ENCODE results near the gene GLYR1. TPM values are rescaled to one million over a fixed set of nuclear protein-coding genes. Genes with fewer than 3 reads are reported as not detected.

GLYR1 gene
- total RNA-seq, 1 donor from 2014 or later = 53.0 TPM

DNA sequence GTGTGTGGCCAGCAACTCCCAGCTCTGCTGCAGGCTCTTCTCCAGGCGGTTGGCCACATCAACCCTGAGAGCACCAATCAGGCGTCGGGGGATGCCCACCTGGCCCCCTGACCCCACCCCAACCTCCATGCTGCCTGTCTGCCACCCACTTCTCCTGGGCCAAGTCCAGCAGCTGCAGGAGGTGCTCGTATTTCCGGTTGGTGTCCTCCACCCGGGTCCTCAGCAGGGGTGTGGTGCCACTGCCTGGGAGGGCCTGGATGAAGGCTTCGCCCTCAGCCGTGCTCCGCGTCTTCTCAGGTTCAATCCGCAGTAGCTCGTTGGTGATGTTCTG lies 44.8 kb upstream of the GLYR1 start:
- no peak for TF ChIP-seq EZH2phosphoT487 (IDR thresholded peaks at IDR 0.05)
- TF ChIP-seq, protein P1, sequence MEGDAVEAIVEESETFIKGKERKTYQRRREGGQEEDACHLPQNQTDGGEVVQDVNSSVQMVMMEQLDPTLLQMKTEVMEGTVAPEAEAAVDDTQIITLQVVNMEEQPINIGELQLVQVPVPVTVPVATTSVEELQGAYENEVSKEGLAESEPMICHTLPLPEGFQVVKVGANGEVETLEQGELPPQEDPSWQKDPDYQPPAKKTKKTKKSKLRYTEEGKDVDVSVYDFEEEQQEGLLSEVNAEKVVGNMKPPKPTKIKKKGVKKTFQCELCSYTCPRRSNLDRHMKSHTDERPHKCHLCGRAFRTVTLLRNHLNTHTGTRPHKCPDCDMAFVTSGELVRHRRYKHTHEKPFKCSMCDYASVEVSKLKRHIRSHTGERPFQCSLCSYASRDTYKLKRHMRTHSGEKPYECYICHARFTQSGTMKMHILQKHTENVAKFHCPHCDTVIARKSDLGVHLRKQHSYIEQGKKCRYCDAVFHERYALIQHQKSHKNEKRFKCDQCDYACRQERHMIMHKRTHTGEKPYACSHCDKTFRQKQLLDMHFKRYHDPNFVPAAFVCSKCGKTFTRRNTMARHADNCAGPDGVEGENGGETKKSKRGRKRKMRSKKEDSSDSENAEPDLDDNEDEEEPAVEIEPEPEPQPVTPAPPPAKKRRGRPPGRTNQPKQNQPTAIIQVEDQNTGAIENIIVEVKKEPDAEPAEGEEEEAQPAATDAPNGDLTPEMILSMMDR (IDR thresholded peaks at IDR 0.05) = no peak
- TF ChIP-seq EZH2 (IDR thresholded peaks at IDR 0.05) = no peak
- Histone ChIP-seq H3K4me1 (no peaks in the 10 kb centered on the region), H3K4me3 (no peak overlapping the region), H3K9me3 (ENCODE audit: low read depth) (no peaks in the 10 kb centered on the region), H3K9ac (peak overlapping the region; percentile 27), H3K4me2 (no peak overlapping the region), H3F3A (ENCODE audit: low read depth) (no peaks in the 10 kb centered on the region), H3K79me2 (ENCODE audit: low read depth) (no peaks in the 10 kb centered on the region), H3K27me3 (no peaks in the 10 kb centered on the region), H4K20me1 (ENCODE audit: low read depth) (no peaks in the 10 kb centered on the region), H3K27ac (peak overlapping the region; percentile 20), H2AFZ (replicated peaks) (no peak overlapping the region), H3K36me3 (no peaks in the 10 kb centered on the region)
- Mint-ChIP-seq H3K4me1 (peaks cover 4% of the 10 kb centered on the region), H3K4me3 (no peak overlapping the region), H3K9me3 (no peaks in the 10 kb centered on the region), H3K27me3 (ENCODE audit: insufficient read depth, low read depth) (no peaks in the 10 kb centered on the region), H3K36me3 (no peaks in the 10 kb centered on the region), H3K27ac (no peak overlapping the region)
- no peak for DNase-seq (ENCODE audit: low spot score)

DNA sequence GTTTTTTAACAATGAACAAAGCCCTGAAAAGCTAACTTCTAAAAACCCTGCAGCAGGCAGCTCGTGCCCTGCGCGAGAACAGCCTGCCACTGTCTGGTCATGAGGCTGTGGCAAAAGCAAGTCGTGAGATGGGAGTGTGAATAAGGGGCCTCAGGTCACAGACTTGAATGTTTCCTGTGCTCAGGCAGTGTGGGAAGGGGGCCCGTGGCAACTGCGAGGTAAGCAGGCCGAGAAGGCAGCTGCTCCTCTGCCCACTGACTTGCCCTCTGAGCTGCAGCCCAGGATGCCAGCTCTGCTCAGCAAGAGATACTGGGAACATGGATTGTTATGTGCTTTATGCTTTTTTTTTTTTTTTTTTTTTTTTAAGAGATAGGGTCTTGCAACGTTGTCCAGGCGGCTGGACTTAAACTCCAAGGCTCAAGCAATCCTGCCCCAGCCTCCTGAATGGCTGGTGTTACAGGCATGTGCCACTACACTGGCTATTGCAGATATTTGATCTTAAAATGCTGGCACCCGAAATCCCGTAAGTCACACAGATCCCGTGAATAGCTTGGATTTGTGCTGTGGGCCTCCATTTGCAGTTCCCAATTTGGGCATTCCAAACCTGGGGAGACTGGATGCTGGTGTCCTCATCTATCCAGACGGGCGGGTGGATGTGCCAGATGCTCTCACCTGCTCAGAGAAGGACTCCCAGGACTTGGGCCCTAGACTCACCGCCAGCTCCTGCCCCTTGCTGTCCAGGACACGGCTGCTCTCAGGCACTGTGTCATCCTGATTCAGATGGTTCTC lies 44.2 kb upstream of the GLYR1 start:
- no peak overlapping the region for H3K4me2 ChIP-seq
- no peaks in the 10 kb centered on the region for H3K79me2 ChIP-seq (ENCODE audit: low read depth)
- H3K27ac Mint-ChIP-seq = no peak overlapping the region
- no peak for DNase-seq (ENCODE audit: low spot score)
- no peaks in the 10 kb centered on the region for H3F3A ChIP-seq (ENCODE audit: low read depth)
- H4K20me1 ChIP-seq (ENCODE audit: low read depth) = no peaks in the 10 kb centered on the region
- H2AFZ ChIP-seq (replicated peaks) = no peak overlapping the region
- no peaks in the 10 kb centered on the region for H3K4me1 ChIP-seq
- H3K27ac ChIP-seq = no peak overlapping the region
- peaks cover under 1% of the 10 kb centered on the region for H3K36me3 Mint-ChIP-seq
- no peaks in the 10 kb centered on the region for H3K36me3 ChIP-seq
- H3K27me3 ChIP-seq = no peaks in the 10 kb centered on the region
- H3K4me3 ChIP-seq = no peak overlapping the region
- H3K9me3 Mint-ChIP-seq = no peaks in the 10 kb centered on the region
- H3K9ac ChIP-seq = no peak overlapping the region
- TF ChIP-seq EZH2 (IDR thresholded peaks at IDR 0.05) = no peak
- TF ChIP-seq, protein P1 (IDR thresholded peaks at IDR 0.05) = no peak
- TF ChIP-seq EZH2phosphoT487 (IDR thresholded peaks at IDR 0.05) = no peak
- H3K4me1 Mint-ChIP-seq = peaks cover 4% of the 10 kb centered on the region
- no peak overlapping the region for H3K4me3 Mint-ChIP-seq
- no peaks in the 10 kb centered on the region for H3K27me3 Mint-ChIP-seq (ENCODE audit: insufficient read depth, low read depth)
- H3K9me3 ChIP-seq (ENCODE audit: low read depth) = no peaks in the 10 kb centered on the region

GRCh38 chr16:4890686-4891085 lies 43.6 kb upstream of the GLYR1 start:
- H3K4me2 ChIP-seq = no peak overlapping the region
- H3K36me3 Mint-ChIP-seq = peaks cover 7% of the 10 kb centered on the region
- no peaks in the 10 kb centered on the region for H3K27me3 ChIP-seq
- TF ChIP-seq EZH2phosphoT487 (IDR thresholded peaks at IDR 0.05) = no peak
- TF ChIP-seq, protein P1 (IDR thresholded peaks at IDR 0.05) = no peak
- TF ChIP-seq EZH2 (IDR thresholded peaks at IDR 0.05) = no peak
- H3K79me2 ChIP-seq (ENCODE audit: low read depth) = no peaks in the 10 kb centered on the region
- H3K27ac ChIP-seq = no peak overlapping the region
- H3K27me3 Mint-ChIP-seq (ENCODE audit: insufficient read depth, low read depth) = no peaks in the 10 kb centered on the region
- no peak overlapping the region for H3K4me3 ChIP-seq
- H3K9ac ChIP-seq = no peak overlapping the region
- no peaks in the 10 kb centered on the region for H4K20me1 ChIP-seq (ENCODE audit: low read depth)
- no peaks in the 10 kb centered on the region for H3K4me1 ChIP-seq
- no peaks in the 10 kb centered on the region for H3K9me3 Mint-ChIP-seq
- no peaks in the 10 kb centered on the region for H3K9me3 ChIP-seq (ENCODE audit: low read depth)
- H3K36me3 ChIP-seq = no peaks in the 10 kb centered on the region
- no peak overlapping the region for H3K4me3 Mint-ChIP-seq
- DNase-seq (ENCODE audit: low spot score) = no peak
- no peak overlapping the region for H3K27ac Mint-ChIP-seq
- H2AFZ ChIP-seq (replicated peaks) = no peak overlapping the region
- H3F3A ChIP-seq (ENCODE audit: low read depth) = no peaks in the 10 kb centered on the region
- H3K4me1 Mint-ChIP-seq = peaks cover 4% of the 10 kb centered on the region
